Tibial artery (tissue), 4 donors: Measurements from ENCODE around the gene CLEC1A.

Experiments
- DNase-seq, 2 donors: peaks; one replicate each; pipeline ENCODE4 v3.0.0-alpha.2; 2019
- H3K27ac ChIP-seq, 2 donors: fragments of 200-600 bp; sonication (generic) in 1 of 2; 1 replicate in 1 of 2; 2 replicates in 1 of 2; pipeline ENCODE4 v1.5.1; 2018 to 2019; ENCODE audit warnings: mild to moderate bottlenecking in 1 of 2
- H3K27me3 ChIP-seq, 2 donors: fragments of 200-600 bp; sonication (generic) in 1 of 2; one replicate each; pipeline versions ENCODE4 v1.5.1 to v1.6.0; 2016 to 2019
- H3K36me3 ChIP-seq, 3 donors: fragments of 200-600 bp; sonication (generic) in 2 of 3; one replicate each; pipeline ENCODE4 v1.5.1; 2016 to 2019; ENCODE audit warnings: mild to moderate bottlenecking in 2 of 3
- H3K4me1 ChIP-seq, 4 donors: fragments of 200-600 bp; sonication (generic) in 2 of 4; 1 replicate in 3 of 4; 2 replicates in 1 of 4; pipeline ENCODE4 v1.5.1; 2016 to 2019
- H3K4me3 ChIP-seq, 2 donors: fragments of 200-600 bp; sonication (generic) in 1 of 2; 1 replicate in 1 of 2; 2 replicates in 1 of 2; pipeline ENCODE4 v1.5.1; 2018 to 2019; ENCODE audit warnings: mild to moderate bottlenecking in 2 of 2
- H3K9me3 ChIP-seq, 3 donors: fragments of 200-600 bp; sonication (generic) in 1 of 3; one replicate each; pipeline ENCODE4 v1.5.1; 2016 to 2019
- CTCF ChIP-seq, 2 experiments: fragments of 200-600 bp in 1 of 2; fragments of 450-650 bp in 1 of 2; IDR thresholded peaks; one replicate each; pipeline ENCODE4 v1.5.1; 2017 to 2019; ENCODE audit warnings: antibody characterized with exemption in 2 of 2, mild to moderate bottlenecking in 1 of 2, moderate library complexity in 1 of 2
- intact Hi-C: fragments of 100-400 bp; cut with DNase I; formaldehyde crosslinking; loops from one replicate; pipeline ENCODE4 v1.15.0; 2023; ENCODE audit warnings: low total_unique reads

Gene CLEC1A

GRCh38 chr12:10068644-10069043 lies 30.1 kb downstream of the CLEC1A start:
- Histone ChIP-seq H3K27me3 (no peaks in the 10 kb centered on the region), H3K4me1 (no peaks in the 10 kb centered on the region), H3K4me3 (no peak overlapping the region), H3K36me3 (no peaks in the 10 kb centered on the region), H3K27ac (no peak overlapping the region), H3K9me3 (no peaks in the 10 kb centered on the region)
- DNase-seq: no peak
- TF ChIP-seq CTCF (IDR thresholded peaks at IDR 0.05): no peak
- intact Hi-C loops: no loop called here

GRCh38 chr12:10067942-10068341 lies 30.8 kb downstream of the CLEC1A start:
- H3K9me3 ChIP-seq: no peaks in the 10 kb centered on the region
- no peak overlapping the region for H3K27ac ChIP-seq

GRCh38 chr12:10067264-10067663 lies 31.5 kb downstream of the CLEC1A start:
- Histone ChIP-seq H3K9me3 (no peaks in the 10 kb centered on the region), H3K27me3 (no peaks in the 10 kb centered on the region), H3K4me1 (no peaks in the 10 kb centered on the region), H3K27ac (no peak overlapping the region), H3K4me3 (no peak overlapping the region), H3K36me3 (no peaks in the 10 kb centered on the region)
- DNase-seq: no peak
- TF ChIP-seq CTCF (IDR thresholded peaks at IDR 0.05): no peak
- intact Hi-C loops: no loop called here

More at GRCh38 chr12:10067942-10068341, 30.8 kb downstream of the CLEC1A start:
- Histone ChIP-seq H3K4me3 (no peak overlapping the region), H3K4me1 (no peaks in the 10 kb centered on the region), H3K27me3 (no peaks in the 10 kb centered on the region), H3K36me3 (no peaks in the 10 kb centered on the region)
- no peak for DNase-seq
- intact Hi-C loops: no loop called here
- no peak for TF ChIP-seq CTCF (IDR thresholded peaks at IDR 0.05)

GRCh38 chr12:10065241-10065640 lies 33.5 kb downstream of the CLEC1A start:
- no peaks in the 10 kb centered on the region for H3K27me3 ChIP-seq
- no peaks in the 10 kb centered on the region for H3K36me3 ChIP-seq
- no peaks in the 10 kb centered on the region for H3K9me3 ChIP-seq
- H3K4me1 ChIP-seq: no peaks in the 10 kb centered on the region
- DNase-seq: no peak
- TF ChIP-seq CTCF (IDR thresholded peaks at IDR 0.05): no peak
- intact Hi-C loops: no loop called here
- no peak overlapping the region for H3K27ac ChIP-seq
- H3K4me3 ChIP-seq: no peak overlapping the region

- Histone ChIP-seq H3K27me3 (no peaks in the 10 kb centered on the region), H3K9me3 (no peaks in the 10 kb centered on the region), H3K36me3 (no peaks in the 10 kb centered on the region), H3K4me1 (no peaks in the 10 kb centered on the region), H3K27ac (no peak overlapping the region), H3K4me3 (no peak overlapping the region)
- no peak for TF ChIP-seq CTCF (IDR thresholded peaks at IDR 0.05)
- intact Hi-C loops: no loop called here
- no peak for DNase-seq
Measured at GRCh38 chr12:10058387-10058786, 40.4 kb downstream of the CLEC1A start.
